Colonic mucosa (tissue), 4 donors: ENCODE results near the gene BRD4. TPM values are rescaled to one million over a fixed set of nuclear protein-coding genes. Genes with fewer than 3 reads are reported as not detected.

Source experiments
- DNase-seq: peaks from one replicate; pipeline ENCODE4 v3.0.0-alpha.2; 2020
- H3K27ac ChIP-seq: fragments of 200-600 bp; one replicate; pipeline ENCODE4 v1.8.0; 2021
- H3K27me3 ChIP-seq: fragments of 200-600 bp; one replicate; pipeline ENCODE4 v1.8.0; 2021
- H3K36me3 ChIP-seq: fragments of 200-600 bp; one replicate; pipeline ENCODE4 v1.8.0; 2021
- H3K4me1 ChIP-seq: fragments of 200-600 bp; one replicate; pipeline ENCODE4 v1.8.0; 2021; ENCODE audit warnings: mild to moderate bottlenecking
- H3K4me3 ChIP-seq: fragments of 200-600 bp; one replicate; pipeline ENCODE4 v1.8.0; 2021
- H3K9ac ChIP-seq, 2 donors: one replicate each; pipeline ENCODE4 v1.7.0; 2013; ENCODE audit warnings: control low read depth in 2 of 2, low read depth in 2 of 2, low read length in 2 of 2
- H3K9me3 ChIP-seq: fragments of 200-600 bp; one replicate; pipeline ENCODE4 v1.8.0; 2021
- CTCF ChIP-seq: fragments of 200-600 bp; IDR thresholded peaks from one replicate; pipeline ENCODE4 v1.8.0; 2022; ENCODE audit warnings: antibody characterized with exemption, mild to moderate bottlenecking
- intact Hi-C: fragments of 100-400 bp; cut with DNase I; formaldehyde crosslinking; loops from one replicate; pipeline ENCODE4 v1.14.1; 2022
- total RNA-seq, 2 donors: library from RNA; stranded (reverse); fragmentation: NEBNext Ultra II Directional in 1 of 2; extraction: Animal tissue kit (Norgen Biotek cat#: 25700) in 1 of 2; gene quantifications; one replicate each; pipeline ENCODE4 v1.2.1, GENCODE V29; 2021
- donor health status: healthy.
- donor health status: DM: no; HTN: no; CAD: no.
- donor health status: DM: no; HTN: no; CAD: no.

Gene BRD4
- total RNA-seq, 2 donors from 2014 or later = 67.2 to 82.7 TPM

- Histone ChIP-seq H3K27me3 (no peaks in the 10 kb centered on the region), H3K4me3 (no peak overlapping the region), H3K9ac (no peak overlapping the region), H3K9me3 (no peaks in the 10 kb centered on the region), H3K36me3 (peaks cover 22% of the 10 kb centered on the region), H3K4me1 (no peaks in the 10 kb centered on the region), H3K27ac (no peak overlapping the region)
- no peak for DNase-seq
- TF ChIP-seq CTCF = no peak
- intact Hi-C loops = no loop called here
These were observed 76.9 kb downstream of the BRD4 start for GRCh38 chr19:15255359-15255990.

GRCh38 chr19:15254547-15254946, 77.8 kb downstream of the BRD4 start:
- Histone ChIP-seq H3K36me3 (peaks cover 18% of the 10 kb centered on the region), H3K27ac (no peak overlapping the region), H3K4me1 (peaks cover 2% of the 10 kb centered on the region), H3K9me3 (no peaks in the 10 kb centered on the region), H3K27me3 (no peaks in the 10 kb centered on the region), H3K9ac (no peak overlapping the region), H3K4me3 (no peak overlapping the region)
- intact Hi-C loops = no loop called here
- DNase-seq = no peak
- TF ChIP-seq CTCF = no peak

- no peak for TF ChIP-seq CTCF
- Histone ChIP-seq H3K4me3 (no peak overlapping the region), H3K9me3 (no peaks in the 10 kb centered on the region), H3K36me3 (peaks cover 18% of the 10 kb centered on the region), H3K4me1 (peaks cover 7% of the 10 kb centered on the region), H3K27me3 (no peaks in the 10 kb centered on the region), H3K9ac (no peak overlapping the region), H3K27ac (no peak overlapping the region)
- DNase-seq = no peak
- intact Hi-C loops = no loop called here
These were observed 78.8 kb downstream of the BRD4 start for GRCh38 chr19:15253513-15253912.

- Histone ChIP-seq H3K9ac (no peak overlapping the region), H3K27ac (no peak overlapping the region), H3K27me3 (no peaks in the 10 kb centered on the region), H3K9me3 (no peaks in the 10 kb centered on the region), H3K4me1 (peaks cover 9% of the 10 kb centered on the region), H3K4me3 (no peak overlapping the region), H3K36me3 (peaks cover 17% of the 10 kb centered on the region)
- intact Hi-C loops = no loop called here
- no peak for TF ChIP-seq CTCF
- DNase-seq = no peak
These were observed 79.3 kb downstream of the BRD4 start for GRCh38 chr19:15253061-15253460.

- Histone ChIP-seq H3K27ac (peak overlapping the region; percentile 66), H3K27me3 (no peaks in the 10 kb centered on the region), H3K9ac (peak overlapping the region in 1 of 2 donors; percentile 3), H3K9me3 (no peaks in the 10 kb centered on the region), H3K36me3 (peaks cover 14% of the 10 kb centered on the region), H3K4me1 (peaks cover 14% of the 10 kb centered on the region), H3K4me3 (no peak overlapping the region)
- TF ChIP-seq CTCF = peak; percentile 12
- intact Hi-C loops = no loop called here
- no peak for DNase-seq
These were observed 79.8 kb downstream of the BRD4 start for GRCh38 chr19:15252398-15253018.
